ENCODE measurements around the gene KLF14.

The KLF14 gene

GRCh38 chr7:130756316-130756715 lies 22.3 kb upstream of the KLF14 start:
- in situ Hi-C loops (cut with HindIII; ENCODE audit: low sequenced_read_pairs): no loop called here
- no peak for DNase-seq (ENCODE audit: low read depth, low spot score)
- TF ChIP-seq CTCF (IDR thresholded peaks at IDR 0.05; ENCODE audit: low read depth, low read length): no peak
- H3K4me3 ChIP-seq (ENCODE audit: low read depth, low read length): no peak overlapping the region

- TF ChIP-seq CTCF (IDR thresholded peaks at IDR 0.05; ENCODE audit: low read depth, low read length): no peak
- no peak for DNase-seq (ENCODE audit: low read depth, low spot score)
- in situ Hi-C loops (cut with HindIII; ENCODE audit: low sequenced_read_pairs): no loop called here
- no peak overlapping the region for H3K4me3 ChIP-seq (ENCODE audit: low read depth, low read length)
Observed at GRCh38 chr7:130752424-130752823, 18.4 kb upstream of the KLF14 start.

- in situ Hi-C loops (cut with HindIII; ENCODE audit: low sequenced_read_pairs): no loop called here
- no peak for DNase-seq (ENCODE audit: low read depth, low spot score)
- no peak for TF ChIP-seq CTCF (IDR thresholded peaks at IDR 0.05; ENCODE audit: low read depth, low read length)
Observed at GRCh38 chr7:130750755-130751154, 16.7 kb upstream of the KLF14 start.

GRCh38 chr7:130748531-130749389 lies 14.8 kb upstream of the KLF14 start:
- no peak for TF ChIP-seq CTCF (IDR thresholded peaks at IDR 0.05; ENCODE audit: low read depth, low read length)
- in situ Hi-C loops (cut with HindIII; ENCODE audit: low sequenced_read_pairs): no loop called here
- no peak for DNase-seq (ENCODE audit: low read depth, low spot score)

More at GRCh38 chr7:130750755-130751154, 16.7 kb upstream of the KLF14 start:
- no peak overlapping the region for H3K4me3 ChIP-seq (ENCODE audit: low read depth, low read length)

GRCh38 chr7:130741331-130741995 lies 7.5 kb upstream of the KLF14 start:
- in situ Hi-C loops (cut with HindIII; ENCODE audit: low sequenced_read_pairs): no loop called here
- DNase-seq (ENCODE audit: low read depth, low spot score): no peak
- no peak for TF ChIP-seq CTCF (IDR thresholded peaks at IDR 0.05; ENCODE audit: low read depth, low read length)
- H3K4me3 ChIP-seq (ENCODE audit: low read depth, low read length): no peak overlapping the region

More at GRCh38 chr7:130748531-130749389, 14.8 kb upstream of the KLF14 start:
- H3K4me3 ChIP-seq (ENCODE audit: low read depth, low read length): no peak overlapping the region

GRCh38 chr7:130740606-130741005 lies 6.6 kb upstream of the KLF14 start:
- no peak for TF ChIP-seq CTCF (IDR thresholded peaks at IDR 0.05; ENCODE audit: low read depth, low read length)
- no peak overlapping the region for H3K4me3 ChIP-seq (ENCODE audit: low read depth, low read length)
- in situ Hi-C loops (cut with HindIII; ENCODE audit: low sequenced_read_pairs): no loop called here
- no peak for DNase-seq (ENCODE audit: low read depth, low spot score)
